Large intestine (tissue), 3 donors: Measurements from ENCODE around the gene RASGRF2. TPM values are rescaled to one million over a fixed set of nuclear protein-coding genes. Genes with fewer than 3 reads are reported as not detected.

ENCODE experiments used
- DNase-seq, 2 donors: peaks; one replicate each; pipeline versions ENCODE4 v3.0.0 to v3.0.0-alpha.2; 2013
- H3K27ac ChIP-seq: one replicate; pipeline ENCODE4 v1.5.1; 2013; ENCODE audit warnings: low read length
- H3K27me3 ChIP-seq: 2 replicates; pipeline ENCODE4 v1.6.1; 2013; ENCODE audit warnings: low read length; ENCODE audit not compliant: control insufficient read depth, insufficient read depth
- H3K36me3 ChIP-seq: 2 replicates; pipeline ENCODE4 v1.6.1; 2013; ENCODE audit warnings: low read length; ENCODE audit not compliant: control insufficient read depth, insufficient read depth
- H3K4me1 ChIP-seq: one replicate; pipeline ENCODE4 v1.6.1; 2013; ENCODE audit warnings: low read length; ENCODE audit not compliant: control insufficient read depth, insufficient read depth
- H3K4me3 ChIP-seq: one replicate; pipeline ENCODE4 v1.5.1; 2013; ENCODE audit warnings: low read length
- H3K9me3 ChIP-seq: one replicate; pipeline ENCODE4 v1.6.1; 2013; ENCODE audit warnings: mild to moderate bottlenecking, low read depth, low read length, moderate library complexity; ENCODE audit not compliant: control insufficient read depth
- WGBS: methylation state at CpG from one replicate; pipeline ENCODE4 v1.1.5; 2013; ENCODE audit warnings: low lambda C conversion rate; ENCODE audit not compliant: insufficient coverage; 5-methylcytosine and 5-hydroxymethylcytosine counted together
- polyA plus RNA-seq: library from polyadenylated mRNA; unstranded; fragments of 120-200 nt; gene quantifications from one replicate; pipeline ENCODE4 v1.2.1, GENCODE V29; 2013

RASGRF2 gene
- polyA plus RNA-seq, 1 donor: 3.1 TPM

DNA sequence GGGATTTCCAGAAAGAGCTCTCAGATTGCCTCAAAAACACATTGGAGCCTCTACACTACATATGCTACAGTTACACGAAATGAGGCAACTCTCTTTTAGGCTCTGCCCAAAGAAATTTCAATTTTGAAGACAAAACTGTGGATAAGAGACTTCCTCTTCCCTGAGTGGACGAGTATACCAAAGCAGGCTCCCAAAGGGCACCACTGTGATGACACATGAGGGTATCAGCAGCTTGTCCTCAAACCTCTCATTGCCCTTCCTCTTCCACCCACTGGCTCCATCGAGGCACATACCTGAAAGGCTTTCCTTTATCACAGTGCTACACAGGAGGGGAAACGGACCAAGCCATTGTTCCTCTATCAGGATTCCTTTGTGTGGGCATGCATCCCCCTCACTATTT is 284.3 kb downstream of the RASGRF2 start:
- Histone ChIP-seq H3K27me3 (no peaks in the 10 kb centered on the region), H3K4me1 (peaks cover 5% of the 10 kb centered on the region), H3K9me3 (no peaks in the 10 kb centered on the region), H3K4me3 (no peak overlapping the region), H3K36me3 (peaks cover 3% of the 10 kb centered on the region), H3K27ac (no peak overlapping the region)
- 100% methylated on average over 2 of the region's 4 CpGs for WGBS
- no peak for DNase-seq

GRCh38 chr5:81245871-81246235 is 285.7 kb downstream of the RASGRF2 start:
- no CpG with 5 or more reads among the region's 5 CpGs for WGBS

DNA sequence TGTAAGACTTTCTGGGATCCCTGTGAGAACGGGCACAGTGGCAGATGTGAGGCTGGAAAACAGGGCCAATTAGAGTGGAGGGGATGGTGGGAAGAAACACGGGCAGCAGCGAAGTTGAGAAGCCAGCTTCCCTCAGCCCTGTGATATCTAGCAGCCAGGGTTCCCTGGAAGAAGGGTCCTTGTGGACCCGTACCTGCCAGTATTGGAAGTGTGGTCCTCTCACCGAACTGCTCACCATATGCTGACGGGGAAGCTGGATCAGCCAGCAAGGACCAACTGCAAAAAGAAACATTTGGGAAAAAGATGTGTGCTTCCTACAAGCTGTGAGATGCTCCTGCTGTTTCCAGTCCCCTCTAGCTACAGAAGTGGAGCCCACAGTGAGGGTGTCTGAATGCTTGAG is 286.5 kb downstream of the RASGRF2 start:
- Histone ChIP-seq H3K27ac (no peak overlapping the region), H3K9me3 (no peaks in the 10 kb centered on the region), H3K4me1 (peaks cover 5% of the 10 kb centered on the region), H3K36me3 (peaks cover 3% of the 10 kb centered on the region), H3K27me3 (no peaks in the 10 kb centered on the region), H3K4me3 (no peak overlapping the region)
- WGBS: no CpG with 5 or more reads among the region's 6 CpGs
- no peak for DNase-seq

More at GRCh38 chr5:81245871-81246235, 285.7 kb downstream of the RASGRF2 start:
- H3K36me3 ChIP-seq: peaks cover 3% of the 10 kb centered on the region
- no peak overlapping the region for H3K4me3 ChIP-seq
- DNase-seq: no peak
- H3K4me1 ChIP-seq: peaks cover 5% of the 10 kb centered on the region
- H3K9me3 ChIP-seq: no peaks in the 10 kb centered on the region
- no peak overlapping the region for H3K27ac ChIP-seq
- no peaks in the 10 kb centered on the region for H3K27me3 ChIP-seq

- Histone ChIP-seq H3K27me3 (no peaks in the 10 kb centered on the region), H3K27ac (no peak overlapping the region), H3K9me3 (no peaks in the 10 kb centered on the region), H3K4me3 (no peak overlapping the region), H3K4me1 (peaks cover 5% of the 10 kb centered on the region), H3K36me3 (peaks cover 4% of the 10 kb centered on the region)
- 50% methylated on average over 2 of the region's 3 CpGs for WGBS
- DNase-seq: no peak
Measured at GRCh38 chr5:81247441-81247972, 287.3 kb downstream of the RASGRF2 start.

DNA sequence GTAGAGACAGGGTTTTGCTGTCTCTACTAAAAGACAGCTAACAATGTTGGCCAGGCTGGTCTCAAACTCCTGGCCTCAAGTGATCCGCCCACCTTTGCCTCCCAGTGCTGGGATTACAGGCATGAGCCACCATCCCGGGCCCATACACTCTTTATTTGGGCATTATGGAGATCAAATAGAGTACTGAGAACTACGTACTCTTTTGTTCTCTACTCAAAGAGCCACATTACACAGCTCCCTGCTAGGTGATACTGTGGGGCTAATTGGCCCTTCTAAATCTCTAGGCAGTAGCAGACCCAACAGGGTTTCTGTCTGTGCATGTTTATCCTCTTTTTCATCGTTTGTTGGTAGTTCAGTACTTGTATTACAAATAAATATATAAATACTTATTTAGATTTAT is 289.1 kb downstream of the RASGRF2 start:
- WGBS: 80% methylated on average over 3 of the region's 4 CpGs
- no peak overlapping the region for H3K4me3 ChIP-seq

DNA sequence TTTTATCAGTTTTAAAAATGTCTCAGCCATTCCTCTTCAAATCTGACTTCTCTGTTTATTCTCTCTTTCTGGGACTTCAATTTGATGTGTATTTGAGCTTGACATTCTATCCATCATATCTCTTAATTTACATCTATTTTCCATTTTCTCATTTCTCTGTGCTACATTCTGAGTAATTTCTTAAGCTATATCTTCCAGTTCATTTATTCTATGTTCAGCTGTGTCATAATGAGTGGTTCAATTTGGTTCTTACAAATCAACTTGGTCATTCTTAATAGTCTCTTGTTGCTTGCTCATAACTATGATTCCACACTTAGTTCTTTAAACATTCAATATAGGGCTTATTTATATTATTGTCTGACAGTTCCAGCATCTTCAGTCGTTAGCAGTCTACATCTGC is 289.8 kb downstream of the RASGRF2 start:
- Histone ChIP-seq H3K9me3 (peaks cover 2% of the 10 kb centered on the region), H3K27me3 (no peaks in the 10 kb centered on the region), H3K36me3 (peaks cover 6% of the 10 kb centered on the region), H3K27ac (no peak overlapping the region), H3K4me1 (peaks cover 5% of the 10 kb centered on the region), H3K4me3 (no peak overlapping the region)
- 80% methylated on average over 1 of the region's 1 CpG for WGBS
- DNase-seq: no peak

More for the DNA sequence above, 289.1 kb downstream of the RASGRF2 start:
- no peaks in the 10 kb centered on the region for H3K27me3 ChIP-seq
- H3K27ac ChIP-seq: no peak overlapping the region
- no peaks in the 10 kb centered on the region for H3K9me3 ChIP-seq
- H3K36me3 ChIP-seq: peaks cover 2% of the 10 kb centered on the region
- DNase-seq: no peak
- peaks cover 5% of the 10 kb centered on the region for H3K4me1 ChIP-seq

DNA sequence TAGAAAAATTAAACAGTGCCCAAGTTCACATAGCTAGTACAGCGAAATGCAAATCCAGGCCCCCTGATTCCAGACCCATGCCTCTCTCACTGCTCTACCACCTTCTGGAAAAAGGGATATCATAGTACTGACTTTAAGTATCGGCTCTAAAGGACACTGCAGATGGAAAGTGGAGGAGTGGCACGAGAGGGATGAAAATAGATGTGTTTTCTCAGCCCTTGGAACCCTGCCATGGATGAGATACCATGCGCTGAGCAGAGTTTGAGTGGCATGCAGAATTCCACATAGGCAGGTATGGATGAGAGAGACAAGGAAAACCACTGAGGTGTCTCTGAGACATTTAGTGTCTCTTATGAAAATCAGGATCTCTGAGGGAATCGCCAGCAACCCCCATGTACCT is 291.8 kb downstream of the RASGRF2 start:
- no peak for DNase-seq
- no peak overlapping the region for H3K27ac ChIP-seq
- no peaks in the 10 kb centered on the region for H3K27me3 ChIP-seq
- 100% methylated on average over 1 of the region's 5 CpGs for whole genome bisulfite sequencing
- peaks cover 6% of the 10 kb centered on the region for H3K36me3 ChIP-seq
- no peak overlapping the region for H3K4me3 ChIP-seq
- peaks cover 2% of the 10 kb centered on the region for H3K9me3 ChIP-seq
- H3K4me1 ChIP-seq: no peaks in the 10 kb centered on the region

- H3K9me3 ChIP-seq: peaks cover 2% of the 10 kb centered on the region
- no peak for DNase-seq
- peaks cover 6% of the 10 kb centered on the region for H3K36me3 ChIP-seq
- H3K27me3 ChIP-seq: no peaks in the 10 kb centered on the region
- no peaks in the 10 kb centered on the region for H3K4me1 ChIP-seq
- no peak overlapping the region for H3K4me3 ChIP-seq
- no CpG with 5 or more reads among the region's 1 CpG for WGBS
- no peak overlapping the region for H3K27ac ChIP-seq
Measured at GRCh38 chr5:81252904-81253303, 292.7 kb downstream of the RASGRF2 start.

GRCh38 chr5:81253875-81254274 is 293.7 kb downstream of the RASGRF2 start:
- Histone ChIP-seq H3K9me3 (peaks cover 2% of the 10 kb centered on the region), H3K4me1 (no peaks in the 10 kb centered on the region), H3K27me3 (no peaks in the 10 kb centered on the region), H3K27ac (no peak overlapping the region), H3K36me3 (peaks cover 6% of the 10 kb centered on the region), H3K4me3 (no peak overlapping the region)
- 100% methylated on average over 1 of the region's 4 CpGs for WGBS
- no peak for DNase-seq

DNA sequence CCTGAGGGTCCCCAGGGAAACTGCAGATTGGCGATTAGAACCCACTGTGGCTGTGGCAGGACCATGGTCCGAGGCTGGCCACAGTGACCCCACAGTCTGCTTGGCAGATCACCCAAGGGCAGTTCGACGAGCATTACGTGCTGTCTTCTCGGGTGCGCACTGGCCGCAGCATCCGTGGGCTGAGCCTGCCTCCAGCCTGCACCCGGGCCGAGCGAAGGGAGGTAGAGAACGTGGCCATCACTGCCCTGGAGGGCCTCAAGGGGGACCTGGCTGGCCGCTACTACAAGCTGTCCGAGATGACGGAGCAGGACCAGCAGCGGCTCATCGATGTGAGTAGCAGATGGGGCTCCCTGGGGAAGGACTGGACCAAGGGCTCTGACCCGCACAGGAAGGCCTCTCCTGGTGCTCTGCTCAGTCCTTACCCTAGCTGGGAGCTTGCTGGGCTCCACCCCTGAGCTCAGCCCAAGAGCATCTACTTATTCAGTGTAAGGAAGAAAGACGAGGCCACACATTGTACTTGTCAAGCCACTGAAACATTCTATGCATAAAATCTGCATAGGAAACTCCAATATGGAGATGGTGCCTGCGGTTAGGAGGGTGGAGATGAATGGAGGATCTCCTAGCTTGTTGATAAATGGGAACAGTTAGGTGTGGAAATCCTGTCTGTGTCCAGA is 294.9 kb downstream of the RASGRF2 start:
- H3K27me3 ChIP-seq: no peaks in the 10 kb centered on the region
- H3K27ac ChIP-seq: no peak overlapping the region
- DNase-seq: no peak
- WGBS: no CpG with 5 or more reads among the region's 21 CpGs
- H3K4me1 ChIP-seq: no peaks in the 10 kb centered on the region
- no peak overlapping the region for H3K4me3 ChIP-seq
- peaks cover 2% of the 10 kb centered on the region for H3K9me3 ChIP-seq
- H3K36me3 ChIP-seq: peaks cover 6% of the 10 kb centered on the region

DNA sequence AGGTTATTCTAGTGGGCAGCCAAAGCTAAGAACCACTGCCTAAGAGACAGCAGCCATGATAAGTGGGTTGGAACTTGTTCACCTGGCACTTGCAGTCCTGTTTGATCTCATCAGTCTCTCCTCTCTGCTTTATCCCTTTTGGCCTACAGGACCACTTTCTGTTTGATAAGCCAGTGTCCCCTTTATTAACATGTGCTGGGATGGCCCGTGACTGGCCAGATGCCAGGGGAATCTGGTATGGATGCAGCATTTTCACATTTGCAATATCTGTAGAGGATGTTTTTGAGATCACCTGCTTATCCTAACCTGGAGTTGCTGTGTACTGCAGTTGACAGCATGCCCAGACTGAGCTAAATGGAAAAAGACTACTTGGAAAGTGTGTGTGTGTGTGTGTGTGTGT is 296.6 kb downstream of the RASGRF2 start:
- WGBS: no CpG with 5 or more reads among the region's 1 CpG
- no peak for DNase-seq
- H3K4me1 ChIP-seq: no peaks in the 10 kb centered on the region
- no peak overlapping the region for H3K27ac ChIP-seq
- peaks cover 6% of the 10 kb centered on the region for H3K36me3 ChIP-seq
- no peak overlapping the region for H3K4me3 ChIP-seq
- no peaks in the 10 kb centered on the region for H3K27me3 ChIP-seq
- peaks cover 2% of the 10 kb centered on the region for H3K9me3 ChIP-seq
